Fibroblast of lung (primary cell): ENCODE results near the gene GRM4. TPM values are rescaled to one million over a fixed set of nuclear protein-coding genes. Genes with fewer than 3 reads are reported as not detected.

Source experiments
- DNase-seq, 2 donors: peaks; one replicate each; pipeline versions ENCODE4 v3.0.0 to v3.0.0-alpha.2; 2010; ENCODE audit warnings: low read depth in 2 of 2
- H2AFZ ChIP-seq: 2 replicates; pipeline ENCODE4 v1.5.1; 2012; ENCODE audit warnings: low read length, control low read depth, inconsistent platforms
- H3K27ac ChIP-seq: 2 replicates; pipeline ENCODE4 v1.5.1; 2011; ENCODE audit warnings: low read length, control low read depth; ENCODE audit not compliant: insufficient read depth
- H3K27me3 ChIP-seq: 2 replicates; pipeline ENCODE4 v1.5.1; 2011; ENCODE audit warnings: mild to moderate bottlenecking, low read length; ENCODE audit not compliant: control insufficient read depth, insufficient read depth
- H3K36me3 ChIP-seq: 2 replicates; pipeline ENCODE4 v1.5.1; 2011; ENCODE audit warnings: low read length; ENCODE audit not compliant: control insufficient read depth, insufficient read depth
- H3K4me1 ChIP-seq: 2 replicates; pipeline ENCODE4 v1.5.1; 2011; ENCODE audit warnings: low read length; ENCODE audit not compliant: control insufficient read depth, insufficient read depth; ENCODE audit errors: extremely low read depth
- H3K4me2 ChIP-seq: 2 replicates; pipeline ENCODE4 v1.5.1; 2011; ENCODE audit warnings: low read length, control low read depth; ENCODE audit not compliant: insufficient read depth; ENCODE audit errors: extremely low read depth
- H3K4me3 ChIP-seq, 4 experiments: fragments of 200-600 bp in 1 of 4; sonication (generic) in 1 of 4; replicated peaks in 1 of 4; 2 replicates each; pipeline ENCODE4 v1.5.1; 2011 to 2016; ENCODE audit warnings: low read length in 4 of 4, low read depth in 3 of 4, mild to moderate bottlenecking in 3 of 4, control low read depth in 2 of 4, inconsistent platforms in 1 of 4, mixed read lengths in 1 of 4; ENCODE audit not compliant: insufficient read depth in 1 of 4; ENCODE audit errors: control extremely low read depth in 1 of 4
- H3K79me2 ChIP-seq: 2 replicates; pipeline ENCODE4 v1.5.1; 2012; ENCODE audit warnings: mild to moderate bottlenecking, low read length, inconsistent platforms; ENCODE audit not compliant: control insufficient read depth, insufficient read depth
- H3K9ac ChIP-seq: 2 replicates; pipeline ENCODE4 v1.5.1; 2011; ENCODE audit warnings: mild to moderate bottlenecking, low read length, control low read depth; ENCODE audit not compliant: insufficient read depth
- H3K9me3 ChIP-seq: 2 replicates; pipeline ENCODE4 v1.5.1; 2012; ENCODE audit warnings: low read depth, low read length; ENCODE audit not compliant: control insufficient read depth, insufficient read depth
- H4K20me1 ChIP-seq: 2 replicates; pipeline ENCODE4 v1.5.1; 2011; ENCODE audit warnings: low read length; ENCODE audit not compliant: control insufficient read depth, insufficient read depth; ENCODE audit errors: extremely low read depth
- EZH2 ChIP-seq: IDR thresholded peaks from 2 replicates; pipeline ENCODE4 v1.5.1; 2012; ENCODE audit warnings: low read length, control low read depth, mild to moderate bottlenecking; ENCODE audit errors: missing control alignments
- polyA plus RNA-seq, 2 donors: library from polyadenylated mRNA; depleted of rRNA in 1 of 2; stranded (reverse) in 1 of 2; unstranded in 1 of 2; fragments of >200 nt; gene quantifications; 2 replicates each; pipeline ENCODE4 v1.2.1, GENCODE V29; 2011 to 2012; ENCODE audit warnings: missing spikeins in 1 of 2
- total RNA-seq: library from RNA; depleted of rRNA; stranded (reverse); fragments of >200 nt; gene quantifications from 2 replicates; pipeline ENCODE4 v1.2.1, GENCODE V29; 2014
- TF ChIP-seq, protein P1 (sequence below), 2 donors: IDR thresholded peaks in 1 of 2; conservative IDR thresholded peaks in 1 of 2; 1 replicate in 1 of 2; 2 replicates in 1 of 2; pipeline ENCODE4 v1.5.1; 2011 to 2012; ENCODE audit warnings: low read length in 2 of 2, control low read depth in 1 of 2, inconsistent platforms in 1 of 2, low read depth in 1 of 2, mild to moderate bottlenecking in 1 of 2

The GRM4 gene
- total and polyA plus RNA-seq, 2 donors (not counting 1 experiment from before 2014, with no cell fraction given) = under 0.01 TPM; not detected in 1

- Histone ChIP-seq H3K4me1 (no peaks in the 10 kb centered on the region), H3K27me3 (peaks cover 12% of the 10 kb centered on the region), H3K9me3 (no peaks in the 10 kb centered on the region), H3K4me3 (no peak overlapping the region), H2AFZ (no peak overlapping the region), H3K79me2 (no peaks in the 10 kb centered on the region), H4K20me1 (no peaks in the 10 kb centered on the region), H3K36me3 (no peaks in the 10 kb centered on the region), H3K9ac (no peak overlapping the region), H3K27ac (no peak overlapping the region), H3K4me2 (no peak overlapping the region)
- no peak for DNase-seq
- TF ChIP-seq, protein P1, sequence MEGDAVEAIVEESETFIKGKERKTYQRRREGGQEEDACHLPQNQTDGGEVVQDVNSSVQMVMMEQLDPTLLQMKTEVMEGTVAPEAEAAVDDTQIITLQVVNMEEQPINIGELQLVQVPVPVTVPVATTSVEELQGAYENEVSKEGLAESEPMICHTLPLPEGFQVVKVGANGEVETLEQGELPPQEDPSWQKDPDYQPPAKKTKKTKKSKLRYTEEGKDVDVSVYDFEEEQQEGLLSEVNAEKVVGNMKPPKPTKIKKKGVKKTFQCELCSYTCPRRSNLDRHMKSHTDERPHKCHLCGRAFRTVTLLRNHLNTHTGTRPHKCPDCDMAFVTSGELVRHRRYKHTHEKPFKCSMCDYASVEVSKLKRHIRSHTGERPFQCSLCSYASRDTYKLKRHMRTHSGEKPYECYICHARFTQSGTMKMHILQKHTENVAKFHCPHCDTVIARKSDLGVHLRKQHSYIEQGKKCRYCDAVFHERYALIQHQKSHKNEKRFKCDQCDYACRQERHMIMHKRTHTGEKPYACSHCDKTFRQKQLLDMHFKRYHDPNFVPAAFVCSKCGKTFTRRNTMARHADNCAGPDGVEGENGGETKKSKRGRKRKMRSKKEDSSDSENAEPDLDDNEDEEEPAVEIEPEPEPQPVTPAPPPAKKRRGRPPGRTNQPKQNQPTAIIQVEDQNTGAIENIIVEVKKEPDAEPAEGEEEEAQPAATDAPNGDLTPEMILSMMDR (conservative IDR thresholded peaks at IDR 0.05 in 1 of 2, IDR thresholded peaks at IDR 0.05 in 1 of 2; ENCODE audit: low read depth in 1 of 2, low read length in 2 of 2) = no peak
- TF ChIP-seq EZH2 = no peak
Measured at GRCh38 chr6:34053721-34054120, 92.2 kb downstream of the GRM4 start.

- TF ChIP-seq, protein P1 (conservative IDR thresholded peaks at IDR 0.05 in 1 of 2, IDR thresholded peaks at IDR 0.05 in 1 of 2; ENCODE audit: low read depth in 1 of 2, low read length in 2 of 2) = no peak
- no peak for TF ChIP-seq EZH2
- no peak overlapping the region for H3K4me2 ChIP-seq
- no peaks in the 10 kb centered on the region for H4K20me1 ChIP-seq
- no peak overlapping the region for H3K4me3 ChIP-seq
- H3K27ac ChIP-seq = no peak overlapping the region
- H2AFZ ChIP-seq = no peak overlapping the region
- H3K36me3 ChIP-seq = no peaks in the 10 kb centered on the region
- H3K4me1 ChIP-seq = no peaks in the 10 kb centered on the region
- peaks cover 12% of the 10 kb centered on the region for H3K27me3 ChIP-seq
- H3K9me3 ChIP-seq = no peaks in the 10 kb centered on the region
- DNase-seq = no peak
- H3K79me2 ChIP-seq = no peaks in the 10 kb centered on the region
- no peak overlapping the region for H3K9ac ChIP-seq
Measured at GRCh38 chr6:34052918-34053608, 92.8 kb downstream of the GRM4 start.

DNA sequence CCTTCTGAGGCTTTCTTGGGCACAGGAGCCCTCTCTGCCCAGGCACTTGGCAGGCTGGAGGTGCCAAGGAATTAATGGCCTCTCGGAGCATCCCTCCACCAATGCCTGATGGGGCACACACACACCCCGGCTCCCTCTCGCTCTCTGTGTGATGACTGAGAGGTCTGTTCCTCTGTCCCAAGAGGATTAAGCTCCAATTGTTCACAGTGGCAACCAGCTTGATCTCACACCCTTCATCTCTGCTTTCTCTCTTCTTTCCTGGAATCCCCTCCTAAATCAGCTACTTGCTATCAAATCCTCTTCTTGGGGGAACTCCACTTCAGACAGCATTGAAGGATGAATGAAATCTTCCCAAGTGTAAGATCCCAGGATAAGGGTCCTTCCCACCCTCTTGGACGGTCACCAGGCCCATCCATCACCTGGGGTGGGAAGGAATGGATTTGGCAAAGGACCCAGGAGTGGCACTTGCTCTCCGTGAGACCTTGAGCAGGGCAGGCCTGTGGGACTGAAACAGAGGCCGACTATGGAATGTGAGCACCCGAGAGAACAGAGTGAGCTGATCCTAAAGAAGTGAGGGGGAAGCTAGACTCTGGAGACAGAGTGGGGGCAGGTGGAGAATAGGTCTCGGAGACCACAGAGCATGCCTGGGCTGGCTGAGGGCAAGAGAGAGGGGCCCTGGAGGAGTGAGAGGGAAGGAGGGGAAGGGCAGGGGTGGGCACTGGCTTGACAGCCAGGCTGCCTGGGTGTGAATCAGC is 93.6 kb downstream of the GRM4 start:
- Histone ChIP-seq H3K36me3 (no peaks in the 10 kb centered on the region), H3K4me3 (no peak overlapping the region), H2AFZ (no peak overlapping the region), H3K9me3 (no peaks in the 10 kb centered on the region), H3K4me1 (no peaks in the 10 kb centered on the region), H4K20me1 (no peaks in the 10 kb centered on the region), H3K4me2 (no peak overlapping the region), H3K79me2 (no peaks in the 10 kb centered on the region), H3K9ac (no peak overlapping the region), H3K27me3 (peaks cover 13% of the 10 kb centered on the region), H3K27ac (no peak overlapping the region)
- no peak for DNase-seq
- TF ChIP-seq, protein P1 (conservative IDR thresholded peaks at IDR 0.05 in 1 of 2, IDR thresholded peaks at IDR 0.05 in 1 of 2; ENCODE audit: low read depth in 1 of 2, low read length in 2 of 2) = no peak
- TF ChIP-seq EZH2 = no peak
